HEK293 (cell line): Measurements from ENCODE around the gene GTPBP3.

Experiments
- KLF1 ChIP-seq: fragments of 450-650 bp; formaldehyde crosslinking; IDR thresholded peaks from 2 replicates; pipeline ENCODE4 v1.5.1; 2016; ENCODE audit warnings: missing biosample characterization, missing genetic modification characterization
- KLF8 ChIP-seq: fragments of 450-650 bp; formaldehyde crosslinking; IDR thresholded peaks from 2 replicates; pipeline ENCODE4 v1.5.1; 2016; ENCODE audit warnings: missing biosample characterization, missing genetic modification characterization
- PRDM4 ChIP-seq: fragments of 450-650 bp; formaldehyde crosslinking; IDR thresholded peaks from 2 replicates; pipeline ENCODE4 v1.5.1; 2017; ENCODE audit warnings: missing biosample characterization, missing genetic modification characterization
- SP3 ChIP-seq: fragments of 450-650 bp; formaldehyde crosslinking; IDR thresholded peaks from 2 replicates; pipeline ENCODE4 v1.5.1; 2016; ENCODE audit warnings: missing biosample characterization, missing genetic modification characterization
- YY1 ChIP-seq: fragments of 450-650 bp; formaldehyde crosslinking; IDR thresholded peaks from 2 replicates; pipeline ENCODE4 v1.5.1; 2018; ENCODE audit warnings: missing biosample characterization, missing genetic modification characterization
- ZBTB10 ChIP-seq: fragments of 450-650 bp; formaldehyde crosslinking; IDR thresholded peaks from 2 replicates; pipeline ENCODE4 v1.5.1; 2016; ENCODE audit warnings: missing biosample characterization, missing genetic modification characterization
- ZBTB17 ChIP-seq: fragments of 450-650 bp; formaldehyde crosslinking; IDR thresholded peaks from 2 replicates; pipeline ENCODE4 v1.5.1; 2016; ENCODE audit warnings: missing biosample characterization, missing genetic modification characterization
- ZBTB49 ChIP-seq: fragments of 450-650 bp; formaldehyde crosslinking; IDR thresholded peaks from 2 replicates; pipeline ENCODE4 v1.5.1; 2016; ENCODE audit warnings: missing biosample characterization, missing genetic modification characterization, low read depth
- ZBTB6 ChIP-seq: fragments of 450-650 bp; formaldehyde crosslinking; IDR thresholded peaks from 2 replicates; pipeline ENCODE4 v1.5.1; 2017; ENCODE audit warnings: missing biosample characterization, missing genetic modification characterization
- ZFHX2 ChIP-seq: fragments of 450-650 bp; formaldehyde crosslinking; conservative IDR thresholded peaks from 2 replicates; pipeline ENCODE4 v1.5.1; 2016; ENCODE audit warnings: missing biosample characterization, missing genetic modification characterization
- ZNF18 ChIP-seq: fragments of 450-650 bp; formaldehyde crosslinking; IDR thresholded peaks from 2 replicates; pipeline ENCODE4 v1.5.1; 2016; ENCODE audit warnings: missing biosample characterization, missing genetic modification characterization
- ZNF248 ChIP-seq: fragments of 450-650 bp; formaldehyde crosslinking; IDR thresholded peaks from 2 replicates; pipeline ENCODE4 v1.5.1; 2017; ENCODE audit warnings: missing biosample characterization, missing genetic modification characterization
- ZNF280C ChIP-seq: fragments of 450-650 bp; formaldehyde crosslinking; IDR thresholded peaks from 2 replicates; pipeline ENCODE4 v1.5.1; 2016; ENCODE audit warnings: missing biosample characterization, missing genetic modification characterization
- ZNF404 ChIP-seq: fragments of 450-650 bp; formaldehyde crosslinking; IDR thresholded peaks from 2 replicates; pipeline ENCODE4 v1.5.1; 2017; ENCODE audit warnings: missing biosample characterization, missing genetic modification characterization
- ZNF433 ChIP-seq: fragments of 450-650 bp; formaldehyde crosslinking; IDR thresholded peaks from 2 replicates; pipeline ENCODE4 v1.5.1; 2016; ENCODE audit warnings: missing biosample characterization, missing genetic modification characterization, low read depth
- ZNF518A ChIP-seq: fragments of 450-650 bp; formaldehyde crosslinking; conservative IDR thresholded peaks from 2 replicates; pipeline ENCODE4 v1.5.1; 2016; ENCODE audit warnings: low read depth, missing biosample characterization, missing genetic modification characterization
- ZNF555 ChIP-seq: fragments of 450-650 bp; formaldehyde crosslinking; conservative IDR thresholded peaks from 2 replicates; pipeline ENCODE4 v1.5.1; 2017; ENCODE audit warnings: missing biosample characterization, mild to moderate bottlenecking, missing genetic modification characterization, inconsistent platforms
- ZNF596 ChIP-seq: fragments of 450-650 bp; IDR thresholded peaks from 2 replicates; pipeline ENCODE4 v1.5.0; 2018; ENCODE audit warnings: missing biosample characterization, mild to moderate bottlenecking, missing genetic modification characterization, moderate library complexity
- ZNF629 ChIP-seq: fragments of 450-650 bp; formaldehyde crosslinking; IDR thresholded peaks from 2 replicates; pipeline ENCODE4 v1.5.1; 2017; ENCODE audit warnings: missing biosample characterization, missing genetic modification characterization
- ZNF777 ChIP-seq: fragments of 450-650 bp; formaldehyde crosslinking; IDR thresholded peaks from 2 replicates; pipeline ENCODE4 v1.5.1; 2017; ENCODE audit warnings: missing biosample characterization, missing genetic modification characterization, borderline replicate concordance

GTPBP3 gene

GRCh38 chr19:17333611-17334413, 3.5 kb upstream of the GTPBP3 start (continued):
- TF ChIP-seq ZBTB10 (no peak), ZNF433 (no peak), ZBTB17 (tag by site-specific recombination) (peak; percentile 87), ZNF18 (tag by site-specific recombination) (0 out of 2 replicates have a peak, but pooled peaks have one; percentile 13), ZNF555 (tag by site-specific recombination) (no peak), KLF8 (peak; percentile 95), SP3 (tag by site-specific recombination) (peak; percentile 67; the same call in 1 of the 2 replicates), ZNF629 (tag by site-specific recombination) (peak; percentile 77), ZNF777 (tag by site-specific recombination) (no peak; the same call in 1 of the 2 replicates), KLF1 (tag by site-specific recombination) (0 out of 2 replicates have a peak, but pooled peaks have one; percentile 43), ZNF248 (tag by site-specific recombination) (no peak), PRDM4 (tag by site-specific recombination) (no peak), ZBTB6 (tag by site-specific recombination) (no peak; the same call in 1 of the 2 replicates), ZNF518A (tag by site-specific recombination) (no peak), ZNF596 (no peak), ZNF404 (tag by site-specific recombination) (no peak), ZFHX2 (tag by site-specific recombination) (peak; percentile 15), YY1 (tag by site-specific recombination) (no peak), ZBTB49 (0 out of 2 replicates have a peak, but pooled peaks have one; percentile 18), ZNF280C (no peak)
